SIG-M5 treated with dmso at 0.1 percent for 504 hours (cell line): ENCODE results near the gene ZNF366.
A peak's percentile ranks its signal among the peaks of the same experiment; 100 is the strongest.

Experiments
- DNase-seq: peaks from one replicate; lab custom pipeline; 2025; ENCODE audit not compliant: unreplicated experiment; lab: John Stamatoyannopoulos, UW

Gene ZNF366, protein sequence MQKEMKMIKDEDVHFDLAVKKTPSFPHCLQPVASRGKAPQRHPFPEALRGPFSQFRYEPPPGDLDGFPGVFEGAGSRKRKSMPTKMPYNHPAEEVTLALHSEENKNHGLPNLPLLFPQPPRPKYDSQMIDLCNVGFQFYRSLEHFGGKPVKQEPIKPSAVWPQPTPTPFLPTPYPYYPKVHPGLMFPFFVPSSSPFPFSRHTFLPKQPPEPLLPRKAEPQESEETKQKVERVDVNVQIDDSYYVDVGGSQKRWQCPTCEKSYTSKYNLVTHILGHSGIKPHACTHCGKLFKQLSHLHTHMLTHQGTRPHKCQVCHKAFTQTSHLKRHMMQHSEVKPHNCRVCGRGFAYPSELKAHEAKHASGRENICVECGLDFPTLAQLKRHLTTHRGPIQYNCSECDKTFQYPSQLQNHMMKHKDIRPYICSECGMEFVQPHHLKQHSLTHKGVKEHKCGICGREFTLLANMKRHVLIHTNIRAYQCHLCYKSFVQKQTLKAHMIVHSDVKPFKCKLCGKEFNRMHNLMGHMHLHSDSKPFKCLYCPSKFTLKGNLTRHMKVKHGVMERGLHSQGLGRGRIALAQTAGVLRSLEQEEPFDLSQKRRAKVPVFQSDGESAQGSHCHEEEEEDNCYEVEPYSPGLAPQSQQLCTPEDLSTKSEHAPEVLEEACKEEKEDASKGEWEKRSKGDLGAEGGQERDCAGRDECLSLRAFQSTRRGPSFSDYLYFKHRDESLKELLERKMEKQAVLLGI

GRCh38 chr5:72507231-72507906 lies at the start of gene ZNF366:
TSS of gene ZNF366 (minus strand) at chr5:72507410. CDS start at chr5:72461496, 45,914 bp downstream.
- peak; percentile 20 for DNase-seq

DNA sequence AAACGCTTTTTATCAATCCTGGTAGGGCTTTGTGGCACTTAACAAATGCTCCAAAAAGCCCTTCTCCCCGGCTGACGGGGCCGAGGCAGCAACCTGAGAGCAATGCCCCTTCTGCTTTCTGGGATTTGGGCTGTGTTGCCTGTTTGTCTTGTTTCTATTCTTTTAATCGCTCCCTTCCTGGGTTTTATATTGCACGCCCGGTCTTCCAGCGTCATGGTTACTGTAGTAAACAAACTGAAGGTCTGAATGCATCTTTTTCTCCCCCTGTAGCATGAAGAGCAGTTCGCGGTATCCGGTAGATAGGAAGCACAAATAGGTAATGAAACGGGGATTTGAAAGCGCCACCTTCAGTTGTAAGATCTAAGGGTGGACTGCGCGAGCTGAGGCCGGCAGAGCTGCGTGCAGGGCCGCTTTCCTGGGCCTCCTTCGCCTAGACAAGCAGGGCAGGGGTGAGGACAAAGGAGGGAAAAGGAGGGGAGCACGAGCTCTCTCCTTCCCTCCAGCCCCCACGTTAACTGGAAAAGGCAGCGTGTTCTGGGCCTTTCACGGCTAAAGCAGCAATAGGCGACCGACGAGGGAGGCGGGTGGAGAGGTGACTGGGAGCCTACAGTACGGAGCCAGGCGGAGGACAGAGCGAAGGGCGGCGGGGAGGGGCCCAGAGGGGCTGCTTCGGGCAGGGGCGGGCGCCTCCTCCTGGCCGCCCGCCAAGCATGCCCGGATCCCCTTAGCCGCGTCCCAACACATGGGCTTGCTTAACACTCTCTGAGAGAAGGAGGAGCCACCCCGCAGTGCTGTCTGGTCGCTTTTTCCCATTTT lies 49.3 kb upstream of the ZNF366 start:
- DNase-seq: peak; percentile 30

GRCh38 chr5:72555871-72556270 lies 48.7 kb upstream of the ZNF366 start:
- no peak for DNase-seq

- no peak for DNase-seq
Observed at GRCh38 chr5:72554897-72555296, 47.7 kb upstream of the ZNF366 start.

- no peak for DNase-seq
Observed at GRCh38 chr5:72552041-72552557, 44.9 kb upstream of the ZNF366 start.

- no peak for DNase-seq
Observed at GRCh38 chr5:72550595-72550994, 43.4 kb upstream of the ZNF366 start.

GRCh38 chr5:72543811-72544210 lies 36.6 kb upstream of the ZNF366 start:
- DNase-seq: no peak

GRCh38 chr5:72543365-72543764 lies 36.2 kb upstream of the ZNF366 start:
- peak; percentile 75 for DNase-seq

- no peak for DNase-seq
Observed at GRCh38 chr5:72542695-72543094, 35.5 kb upstream of the ZNF366 start.

DNA sequence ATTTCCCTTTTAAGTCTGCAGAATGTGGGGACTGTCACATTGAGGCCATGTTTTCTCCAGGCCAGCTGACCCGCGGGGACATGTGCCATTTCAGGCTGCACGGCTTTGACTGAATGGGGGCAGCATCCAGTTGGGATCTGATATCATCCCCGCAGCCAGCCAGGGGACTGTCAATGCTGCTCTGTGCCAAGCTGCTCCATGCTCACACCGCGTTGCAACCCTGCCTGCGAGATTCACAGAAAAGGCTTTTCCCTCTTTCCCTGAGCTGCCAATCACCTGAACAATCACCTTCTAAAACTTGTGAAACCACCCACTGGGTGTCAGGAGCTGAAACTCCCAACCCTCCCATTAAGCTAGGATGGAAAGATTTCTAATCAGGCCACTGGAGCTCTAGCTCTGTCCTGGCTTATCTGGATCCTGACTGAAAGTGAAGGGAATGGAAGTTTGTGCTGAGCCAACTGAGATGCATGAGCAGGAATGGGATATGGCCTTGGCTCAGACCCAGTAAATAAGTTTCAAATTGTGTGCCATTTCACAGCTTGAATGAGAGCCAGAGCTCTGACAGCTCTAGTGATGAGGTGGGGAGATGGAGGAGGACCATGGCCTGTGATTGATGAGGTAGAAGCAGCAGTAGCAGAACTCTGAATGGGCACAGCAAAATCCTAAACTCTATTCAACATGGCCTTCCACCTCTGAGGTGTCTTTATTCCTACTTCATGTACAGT lies 34.5 kb upstream of the ZNF366 start:
- no peak for DNase-seq

GRCh38 chr5:72540759-72541438 lies 33.7 kb upstream of the ZNF366 start:
- no peak for DNase-seq

GRCh38 chr5:72539726-72540125 lies 32.5 kb upstream of the ZNF366 start:
- DNase-seq: no peak

DNA sequence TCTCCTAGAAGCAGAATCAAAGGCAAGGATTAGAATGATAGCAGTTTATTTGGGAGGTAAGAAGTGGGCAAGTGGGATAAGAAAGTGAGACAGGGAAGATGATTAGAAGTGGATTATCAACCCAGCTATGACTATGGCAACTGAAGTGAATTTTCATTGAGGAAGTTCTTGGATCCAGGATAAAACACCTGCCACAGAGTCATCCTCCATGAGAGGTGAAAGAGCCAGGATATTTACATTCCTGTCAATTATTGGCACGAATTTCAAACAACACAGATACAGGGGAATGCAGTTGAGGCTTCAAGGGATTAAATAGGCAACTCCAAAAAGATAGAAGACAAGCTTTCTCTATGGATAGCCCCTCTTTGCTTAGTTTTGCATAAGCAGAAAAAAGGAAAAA lies 31.8 kb upstream of the ZNF366 start:
- no peak for DNase-seq

DNA sequence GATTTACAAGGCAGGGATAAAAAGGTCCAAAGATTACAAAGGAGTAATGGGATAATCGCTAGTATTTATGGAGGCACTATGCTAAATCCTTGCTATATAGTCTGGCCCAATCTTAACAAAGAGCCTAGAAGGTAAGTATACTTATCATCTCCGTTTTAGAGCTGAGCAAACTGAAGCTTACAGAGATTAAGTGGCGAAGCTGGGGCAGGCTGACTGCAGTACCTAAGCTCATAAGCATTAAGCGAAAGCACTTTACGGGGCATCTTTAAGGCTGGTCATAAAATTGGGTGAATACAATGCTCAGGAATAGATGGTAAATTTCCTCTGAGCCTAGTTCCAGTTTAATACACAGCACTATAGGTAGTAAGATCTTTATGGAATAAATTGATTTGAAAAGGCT lies 30.0 kb upstream of the ZNF366 start:
- DNase-seq: no peak

DNA sequence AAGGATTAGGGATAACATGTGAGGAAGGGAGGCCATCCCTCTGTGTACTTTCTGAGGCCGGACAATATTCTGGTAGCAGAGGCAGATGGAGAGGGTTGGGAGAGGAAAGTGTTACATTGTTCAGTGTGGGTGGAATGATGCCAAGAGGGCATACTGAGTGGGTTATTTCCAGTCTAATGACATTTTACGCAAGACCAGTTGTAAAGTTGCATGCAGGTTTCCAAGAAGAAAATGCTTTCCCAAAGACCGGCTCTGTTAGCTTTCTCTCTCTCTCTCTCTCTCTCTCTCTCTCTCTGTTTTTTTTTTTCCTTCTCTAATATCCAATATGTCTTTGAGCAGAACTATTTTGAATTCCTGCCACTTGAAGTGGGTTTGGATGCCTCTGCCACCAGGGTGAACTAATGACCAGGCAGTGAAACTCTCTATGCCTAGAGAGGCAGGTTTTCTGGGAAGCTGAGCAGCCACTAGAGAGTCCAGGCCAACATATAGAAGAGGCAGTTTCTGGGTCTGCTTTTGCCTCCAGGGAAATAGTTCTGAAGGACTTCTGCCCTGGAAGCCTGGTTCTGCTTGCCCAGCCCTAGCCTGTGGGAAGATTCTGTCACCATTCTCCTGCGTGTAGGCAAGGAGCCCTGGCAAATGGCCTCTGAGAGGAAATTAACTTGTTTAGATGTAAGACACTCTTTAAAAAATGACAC lies 24.4 kb upstream of the ZNF366 start:
- DNase-seq: no peak

- no peak for DNase-seq
Observed at GRCh38 chr5:72530196-72530595, 23.0 kb upstream of the ZNF366 start.

DNA sequence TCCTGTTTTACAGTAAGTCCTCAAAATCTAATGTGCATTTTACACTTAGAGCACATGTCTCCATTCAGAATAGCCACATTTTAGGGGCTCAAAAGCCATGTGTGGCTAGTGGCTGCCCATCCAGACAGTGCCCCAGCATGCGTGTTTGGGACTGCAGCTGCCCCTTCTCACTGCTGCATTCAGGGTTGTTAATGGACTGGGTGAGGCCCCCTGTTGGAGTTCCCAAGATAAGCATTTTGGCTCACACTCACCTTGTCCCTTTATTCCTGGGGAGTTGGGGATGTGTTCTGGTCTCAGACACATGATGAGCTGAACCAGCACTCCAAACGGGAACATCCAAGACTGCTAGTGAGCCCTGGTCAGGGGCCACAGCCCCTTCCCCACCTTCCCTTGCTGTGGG lies 22.2 kb upstream of the ZNF366 start:
- no peak for DNase-seq

GRCh38 chr5:72525816-72526215 lies 18.6 kb upstream of the ZNF366 start:
- peak; percentile 59 for DNase-seq
